Ascending aorta (tissue), 2 donors: ENCODE data around the gene TRIP13. TPM values are rescaled to one million over a fixed set of nuclear protein-coding genes. Genes with fewer than 3 reads are reported as not detected.
"Not testable (repeated sequence)": the region's sequence is repeated elsewhere in the genome, so short reads cannot be mapped to it uniquely, and the experiment has no call there.

Experiments
- DNase-seq, 2 donors: peaks; one replicate each; pipeline ENCODE4 v3.0.0-alpha.2; 2019; ENCODE audit warnings: low spot score in 2 of 2
- H3K27ac ChIP-seq, 2 donors: fragments of 200-600 bp; sonication (generic); one replicate each; pipeline ENCODE4 v1.5.1; 2016 to 2017; ENCODE audit warnings: mild to moderate bottlenecking in 1 of 2
- H3K27me3 ChIP-seq: fragments of 200-600 bp; sonication (generic); one replicate; pipeline ENCODE4 v1.5.1; 2017
- H3K36me3 ChIP-seq, 2 donors: fragments of 200-600 bp; sonication (generic); one replicate each; pipeline ENCODE4 v1.5.1; 2016
- H3K4me1 ChIP-seq, 2 donors: fragments of 200-600 bp; sonication (generic); one replicate each; pipeline ENCODE4 v1.5.1; 2016 to 2017; ENCODE audit warnings: mild to moderate bottlenecking in 1 of 2
- H3K4me3 ChIP-seq, 2 donors: fragments of 200-600 bp; sonication (generic); one replicate each; pipeline ENCODE4 v1.5.1; 2016 to 2017; ENCODE audit warnings: mild to moderate bottlenecking in 1 of 2
- H3K9me3 ChIP-seq, 2 donors: fragments of 200-600 bp; sonication (generic); one replicate each; pipeline ENCODE4 v1.5.1; 2016
- CTCF ChIP-seq, 3 experiments: fragments of 200-600 bp in 2 of 3; fragments of 450-650 bp in 1 of 3; sonication (generic) in 2 of 3; IDR thresholded peaks; one replicate each; pipeline ENCODE4 v1.5.1; 2016 to 2019; ENCODE audit warnings: antibody characterized with exemption in 3 of 3, mild to moderate bottlenecking in 1 of 3, moderate library complexity in 1 of 3
- intact Hi-C: fragments of 100-400 bp; cut with DNase I; formaldehyde crosslinking; loops from one replicate; pipeline ENCODE4 v1.15.1; 2023
- total RNA-seq: library from RNA; depleted of rRNA; stranded (reverse); fragments of >200 nt; gene quantifications from one replicate; pipeline ENCODE4 v1.1.0, GENCODE V29; 2016

Gene TRIP13
- total RNA-seq, 1 donor from 2014 or later: not detected

- no peak for DNase-seq
These were observed 33.9 kb downstream of the TRIP13 start for GRCh38 chr5:926417-927171.

DNA sequence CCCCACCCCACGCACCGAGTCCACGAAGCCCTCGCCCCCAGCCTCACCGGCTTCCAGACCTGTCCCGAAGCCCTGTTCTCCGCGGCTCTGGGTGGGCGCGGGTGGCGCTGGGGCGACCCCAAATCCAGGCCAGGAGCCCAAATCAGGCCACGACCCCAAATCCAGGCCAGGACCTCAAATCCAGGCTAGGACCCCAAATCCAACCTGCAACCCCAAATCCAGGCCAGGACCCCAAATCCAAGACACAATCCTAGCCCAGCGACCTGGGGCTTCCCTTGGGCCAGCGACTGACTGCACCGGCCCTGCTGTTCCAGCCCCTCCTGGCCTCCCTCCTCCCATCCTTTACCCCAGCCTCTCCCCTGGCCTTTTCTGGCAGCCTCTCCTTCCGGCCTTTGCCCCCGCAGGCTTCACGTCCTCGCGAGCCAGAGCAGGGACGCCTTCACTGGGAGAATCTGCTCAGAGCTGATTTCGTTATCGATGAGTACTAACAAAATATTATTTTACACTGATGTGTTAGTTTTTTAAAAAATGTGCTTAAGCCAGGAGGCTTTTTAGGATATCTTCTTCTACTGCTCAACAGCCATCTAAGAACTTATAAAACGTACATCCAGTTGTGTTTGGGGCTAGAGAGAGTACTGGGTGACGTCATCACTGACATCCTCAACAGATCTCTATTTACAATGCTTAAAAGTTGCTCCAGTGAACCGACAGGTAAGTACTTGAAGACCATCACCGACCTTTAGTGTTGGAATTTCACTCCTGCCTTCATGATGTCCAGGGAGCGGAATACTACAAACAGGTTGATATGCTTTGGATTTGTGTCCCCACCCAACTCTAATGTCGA, 34.7 kb downstream of the TRIP13 start:
- DNase-seq: no peak
- H3K4me3 ChIP-seq: peak overlapping the region; percentile 29 to 49
- no peaks in the 10 kb centered on the region for H3K9me3 ChIP-seq
- intact Hi-C loops: loop anchor here (10.0 kb wide), 1 partner anchor 717 kb away; no protein-coding TSS in a partner anchor
- no peak overlapping the region for H3K27ac ChIP-seq
- peaks cover 10% of the 10 kb centered on the region for H3K27me3 ChIP-seq
- peaks cover 0 to 4% of the 10 kb centered on the region in 2 donors for H3K4me1 ChIP-seq
- H3K36me3 ChIP-seq: no peaks in the 10 kb centered on the region
- no peak for TF ChIP-seq CTCF (IDR thresholded peaks at IDR 0.05)

More at GRCh38 chr5:926417-927171, 33.9 kb downstream of the TRIP13 start:
- Histone ChIP-seq H3K27ac (no peak overlapping the region), H3K4me1 (peaks cover 0 to 4% of the 10 kb centered on the region in 2 donors), H3K27me3 (peaks cover 10% of the 10 kb centered on the region), H3K9me3 (no peaks in the 10 kb centered on the region), H3K36me3 (no peaks in the 10 kb centered on the region), H3K4me3 (peak overlapping the region; percentile 29 to 49)
- TF ChIP-seq CTCF (IDR thresholded peaks at IDR 0.05): no peak
- intact Hi-C loops: loop anchor here (10.0 kb wide), 1 partner anchor 718 kb away; no protein-coding TSS in a partner anchor

DNA sequence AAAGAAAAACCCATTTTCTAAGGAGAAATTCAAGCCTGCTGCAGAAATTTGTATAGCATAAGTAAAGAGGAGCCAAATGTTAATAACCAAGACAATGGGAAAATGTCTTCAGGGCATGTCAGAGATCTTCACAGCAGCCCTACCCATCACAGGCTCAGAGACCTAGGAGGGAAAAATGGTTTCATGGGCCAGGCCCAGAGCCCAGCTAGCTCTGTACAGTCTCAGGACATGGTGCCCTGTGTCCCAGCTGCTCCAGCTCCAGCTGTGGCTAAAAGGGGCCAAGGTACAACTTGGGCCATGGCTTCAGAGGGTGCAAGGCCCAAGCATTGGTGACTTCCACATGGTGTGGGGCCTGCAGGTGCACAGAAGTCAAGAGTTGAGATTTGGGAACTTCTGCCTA, 36.5 kb downstream of the TRIP13 start:
- peaks cover 10% of the 10 kb centered on the region for H3K27me3 ChIP-seq
- not testable (repeated sequence) for H3K4me1 ChIP-seq, H3K9me3 ChIP-seq, H3K36me3 ChIP-seq, H3K4me3 ChIP-seq, DNase-seq, H3K27ac ChIP-seq
- intact Hi-C loops: loop anchor here (10.0 kb wide), 1 partner anchor 716 kb away; no protein-coding TSS in a partner anchor

DNA sequence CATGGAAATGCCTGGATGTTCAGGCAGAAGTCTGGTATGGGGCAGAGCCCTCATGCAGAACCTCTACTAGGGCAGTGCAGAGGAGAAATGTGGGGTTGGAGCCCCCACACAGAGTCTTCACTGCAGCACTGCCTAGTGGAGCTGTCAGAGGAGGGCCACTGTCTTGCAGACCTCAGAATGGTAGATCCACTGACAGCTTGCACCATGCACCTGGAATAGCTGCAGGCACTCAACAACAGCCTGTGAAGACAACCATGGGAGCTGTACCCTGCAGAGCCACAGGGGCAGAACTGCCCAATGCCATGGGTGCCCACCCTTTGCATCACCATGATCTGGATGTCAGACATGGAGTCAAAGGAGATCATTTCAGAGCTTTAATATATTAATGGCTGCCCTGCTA, 36.9 kb downstream of the TRIP13 start:
- H3K4me1 ChIP-seq: peaks cover 0 to 4% of the 10 kb centered on the region in 2 donors
- no peaks in the 10 kb centered on the region for H3K36me3 ChIP-seq
- no peak overlapping the region for H3K4me3 ChIP-seq
- H3K27ac ChIP-seq: no peak overlapping the region
- DNase-seq: no peak
- no peak for TF ChIP-seq CTCF (IDR thresholded peaks at IDR 0.05)
- H3K27me3 ChIP-seq: peaks cover 10% of the 10 kb centered on the region
- intact Hi-C loops: loop anchor here (10.0 kb wide), 1 partner anchor 715 kb away; no protein-coding TSS in a partner anchor
- no peaks in the 10 kb centered on the region for H3K9me3 ChIP-seq

GRCh38 chr5:930866-931265, 38.2 kb downstream of the TRIP13 start:
- Histone ChIP-seq H3K4me3 (no peak overlapping the region), H3K27me3 (peaks cover 3% of the 10 kb centered on the region), H3K36me3 (no peaks in the 10 kb centered on the region), H3K27ac (no peak overlapping the region), H3K9me3 (no peaks in the 10 kb centered on the region), H3K4me1 (peaks cover 0 to 4% of the 10 kb centered on the region in 2 donors)
- TF ChIP-seq CTCF (IDR thresholded peaks at IDR 0.05): no peak
- intact Hi-C loops: no loop called here
- no peak for DNase-seq
